ENCODE results near the gene CCDC66. TPM values are rescaled to one million over a fixed set of nuclear protein-coding genes. Genes with fewer than 3 reads are reported as not detected.

The CCDC66 gene
- total and polyA plus RNA-seq, 2 experiments from 2014 or later: 26.9 to 50.3 TPM

- H3K27me3 ChIP-seq (ENCODE audit: insufficient read depth): no peaks in the 10 kb centered on the region
- no peak overlapping the region for H3K4me2 ChIP-seq
- ATAC-seq (no peak), DNase-seq (ENCODE audit: low spot score) (no peak)
- no peaks in the 10 kb centered on the region for H3K79me2 ChIP-seq (replicated peaks; ENCODE audit: insufficient read depth)
- H3K9me2 ChIP-seq (ENCODE audit: insufficient read depth): no peaks in the 10 kb centered on the region
- no peak overlapping the region for H3K4me3 ChIP-seq
- peaks cover 43% of the 10 kb centered on the region for H3K36me3 Mint-ChIP-seq (ENCODE audit: low read depth)
- no peak overlapping the region for H3K4me3 Mint-ChIP-seq
- peaks cover 28% of the 10 kb centered on the region for H3K36me3 ChIP-seq (ENCODE audit: insufficient read depth)
- no peaks in the 10 kb centered on the region for H3K27me3 Mint-ChIP-seq (ENCODE audit: insufficient read depth, low read depth, poor library complexity)
- no peaks in the 10 kb centered on the region for H3F3A ChIP-seq (replicated peaks; ENCODE audit: low read depth)
- no peaks in the 10 kb centered on the region for H3K4me1 Mint-ChIP-seq
- no peak overlapping the region for H3K27ac Mint-ChIP-seq
- H3K9me3 Mint-ChIP-seq: no peaks in the 10 kb centered on the region
- H3K4me1 ChIP-seq (ENCODE audit: insufficient read depth): no peaks in the 10 kb centered on the region
- no peak overlapping the region for H2AFZ ChIP-seq
- no peaks in the 10 kb centered on the region for H4K20me1 ChIP-seq (replicated peaks; ENCODE audit: insufficient read depth)
- H3K27ac ChIP-seq (ENCODE audit: low read depth): no peak overlapping the region
- TF ChIP-seq EZH2phosphoT487 (IDR thresholded peaks at IDR 0.05; ENCODE audit: unreplicated experiment): no peak
- no peak for TF ChIP-seq ZNF114 (CRISPR knock-in tag; IDR thresholded peaks at IDR 0.05)
- TF ChIP-seq ZNF462 (CRISPR knock-in tag; IDR thresholded peaks at IDR 0.05): no peak
- no peak for TF ChIP-seq STAT1 (IDR thresholded peaks at IDR 0.05; ENCODE audit: unreplicated experiment)
- TF ChIP-seq CREB1 (CRISPR knock-in tag; IDR thresholded peaks at IDR 0.05; ENCODE audit: low read depth): no peak
- TF ChIP-seq JUNB (IDR thresholded peaks at IDR 0.05; ENCODE audit: unreplicated experiment): no peak
- TF ChIP-seq ZNF331 (CRISPR knock-in tag; IDR thresholded peaks at IDR 0.05; ENCODE audit: low read depth): no peak
- TF ChIP-seq ETS1 (IDR thresholded peaks at IDR 0.05): no peak
- TF ChIP-seq POLR2AphosphoS5 (IDR thresholded peaks at IDR 0.05; ENCODE audit: low read depth): no peak
- no peak for TF ChIP-seq NANOG (IDR thresholded peaks at IDR 0.05; ENCODE audit: borderline replicate concordance)
- no peak for TF ChIP-seq CTCF (conservative IDR thresholded peaks at IDR 0.05; ENCODE audit: low read depth in 2 of 2)
- TF ChIP-seq EZH2 (IDR thresholded peaks at IDR 0.05; ENCODE audit: low read depth, unreplicated experiment): no peak
- TF ChIP-seq REST (IDR thresholded peaks at IDR 0.05; ENCODE audit: unreplicated experiment): no peak
These were observed 67.8 kb downstream of the CCDC66 start for GRCh38 chr3:56624725-56625124.
